IPS-18c (cell line): ENCODE measurements around the gene C1orf21.

Source experiments
- H3K4me3 ChIP-seq: 2 replicates; pipeline ENCODE4 v1.7.0; 2013; ENCODE audit warnings: low read depth, mild to moderate bottlenecking, low read length, moderate library complexity; ENCODE audit not compliant: insufficient read depth
- H3K9me3 ChIP-seq: one replicate; pipeline ENCODE4 v1.6.1; 2013; ENCODE audit warnings: mild to moderate bottlenecking, low read length, moderate library complexity; ENCODE audit not compliant: control insufficient read depth, insufficient read depth

C1orf21 gene

GRCh38 chr1:184403961-184404726 is 17.3 kb downstream of the C1orf21 start:
- Histone ChIP-seq H3K9me3 (no peaks in the 10 kb centered on the region), H3K4me3 (no peak overlapping the region)

- Histone ChIP-seq H3K9me3 (no peaks in the 10 kb centered on the region), H3K4me3 (no peak overlapping the region)
Observed at GRCh38 chr1:184404727-184405027, 17.8 kb downstream of the C1orf21 start.

- no peaks in the 10 kb centered on the region for H3K9me3 ChIP-seq
- no peak overlapping the region for H3K4me3 ChIP-seq
Observed at GRCh38 chr1:184405094-184405800, 18.4 kb downstream of the C1orf21 start.

- Histone ChIP-seq H3K9me3 (no peaks in the 10 kb centered on the region), H3K4me3 (no peak overlapping the region)
Observed at GRCh38 chr1:184405801-184406142, 18.9 kb downstream of the C1orf21 start.

GRCh38 chr1:184406479-184406878 is 19.6 kb downstream of the C1orf21 start:
- Histone ChIP-seq H3K4me3 (no peak overlapping the region), H3K9me3 (no peaks in the 10 kb centered on the region)

GRCh38 chr1:184407816-184408510 is 21.1 kb downstream of the C1orf21 start:
- H3K4me3 ChIP-seq: no peak overlapping the region
- H3K9me3 ChIP-seq: no peaks in the 10 kb centered on the region

- Histone ChIP-seq H3K9me3 (no peaks in the 10 kb centered on the region), H3K4me3 (no peak overlapping the region)
Observed at GRCh38 chr1:184408580-184408979, 21.8 kb downstream of the C1orf21 start.

- Histone ChIP-seq H3K9me3 (no peaks in the 10 kb centered on the region), H3K4me3 (no peak overlapping the region)
Observed at GRCh38 chr1:184409011-184409410, 22.2 kb downstream of the C1orf21 start.

- H3K9me3 ChIP-seq: no peaks in the 10 kb centered on the region
Observed at GRCh38 chr1:184412472-184412871, 25.6 kb downstream of the C1orf21 start.

GRCh38 chr1:184416481-184416880 is 29.7 kb downstream of the C1orf21 start:
- Histone ChIP-seq H3K4me3 (no peak overlapping the region), H3K9me3 (no peaks in the 10 kb centered on the region)

More at GRCh38 chr1:184412472-184412871, 25.6 kb downstream of the C1orf21 start:
- H3K4me3 ChIP-seq: no peak overlapping the region

- Histone ChIP-seq H3K9me3 (no peaks in the 10 kb centered on the region), H3K4me3 (no peak overlapping the region)
Observed at GRCh38 chr1:184416946-184417345, 30.1 kb downstream of the C1orf21 start.

- H3K9me3 ChIP-seq: no peaks in the 10 kb centered on the region
- H3K4me3 ChIP-seq: no peak overlapping the region
Observed at GRCh38 chr1:184417916-184418315, 31.1 kb downstream of the C1orf21 start.

GRCh38 chr1:184418652-184419349 is 32.0 kb downstream of the C1orf21 start:
- Histone ChIP-seq H3K4me3 (no peak overlapping the region), H3K9me3 (no peaks in the 10 kb centered on the region)

GRCh38 chr1:184419350-184420161 is 32.7 kb downstream of the C1orf21 start:
- H3K4me3 ChIP-seq: no peak overlapping the region

GRCh38 chr1:184422490-184423233 is 35.8 kb downstream of the C1orf21 start:
- no peak overlapping the region for H3K4me3 ChIP-seq
- H3K9me3 ChIP-seq: no peaks in the 10 kb centered on the region

More at GRCh38 chr1:184419350-184420161, 32.7 kb downstream of the C1orf21 start:
- H3K9me3 ChIP-seq: no peaks in the 10 kb centered on the region

- H3K9me3 ChIP-seq: no peaks in the 10 kb centered on the region
- H3K4me3 ChIP-seq: no peak overlapping the region
Observed at GRCh38 chr1:184423649-184424048, 36.8 kb downstream of the C1orf21 start.
